Measurements from ENCODE around the gene TBRG4.

TBRG4 gene

GRCh38 chr7:45073031-45073785 is 38.3 kb downstream of the TBRG4 start:
- DNase-seq, result no peak

- no peak for DNase-seq
Observed at GRCh38 chr7:45072131-45073030, 39.1 kb downstream of the TBRG4 start.

- no peak for DNase-seq
Observed at GRCh38 chr7:45071528-45071927, 40.0 kb downstream of the TBRG4 start.

- no peak for DNase-seq
Observed at GRCh38 chr7:45070254-45070642, 41.2 kb downstream of the TBRG4 start.

GRCh38 chr7:45069444-45070253 is 41.8 kb downstream of the TBRG4 start:
- no peak for DNase-seq

GRCh38 chr7:45068236-45069023 is 43.1 kb downstream of the TBRG4 start:
- DNase-seq, result no peak

GRCh38 chr7:45067582-45067981 is 43.9 kb downstream of the TBRG4 start:
- no peak for DNase-seq

- DNase-seq, result no peak
Observed at GRCh38 chr7:45066409-45066808, 45.1 kb downstream of the TBRG4 start.

GRCh38 chr7:45065031-45065995 is 46.2 kb downstream of the TBRG4 start:
- DNase-seq, result no peak

- no peak for DNase-seq
Observed at GRCh38 chr7:45064047-45064725, 47.3 kb downstream of the TBRG4 start.

GRCh38 chr7:45061806-45062425 is 49.6 kb downstream of the TBRG4 start:
- DNase-seq, result no peak

- DNase-seq, result no peak
Observed at GRCh38 chr7:45061352-45061751, 50.1 kb downstream of the TBRG4 start.

GRCh38 chr7:45060295-45060694 is 51.2 kb downstream of the TBRG4 start:
- DNase-seq, result no peak

- DNase-seq, result no peak
Observed at GRCh38 chr7:45057878-45058277, 53.6 kb downstream of the TBRG4 start.

- no peak for DNase-seq
Observed at GRCh38 chr7:45055594-45056219, 55.8 kb downstream of the TBRG4 start.

GRCh38 chr7:45055016-45055415 is 56.5 kb downstream of the TBRG4 start:
- DNase-seq, result no peak

GRCh38 chr7:45054442-45054841 is 57.1 kb downstream of the TBRG4 start:
- no peak for DNase-seq

- no peak for DNase-seq
Observed at GRCh38 chr7:45053941-45054340, 57.6 kb downstream of the TBRG4 start.

GRCh38 chr7:45053401-45053800 is 58.1 kb downstream of the TBRG4 start:
- DNase-seq, result no peak

GRCh38 chr7:45052011-45052410 is 59.5 kb downstream of the TBRG4 start:
- no peak for DNase-seq
